CD4-positive, alpha-beta T cell treated with Interleukin-21 for 1 hour (primary cell): Measurements from ENCODE around the gene OSMR.

Experiments used
- DNase-seq: peaks from one replicate; pipeline ENCODE4 v3.0.0-alpha.2; 2020

Gene OSMR

DNA sequence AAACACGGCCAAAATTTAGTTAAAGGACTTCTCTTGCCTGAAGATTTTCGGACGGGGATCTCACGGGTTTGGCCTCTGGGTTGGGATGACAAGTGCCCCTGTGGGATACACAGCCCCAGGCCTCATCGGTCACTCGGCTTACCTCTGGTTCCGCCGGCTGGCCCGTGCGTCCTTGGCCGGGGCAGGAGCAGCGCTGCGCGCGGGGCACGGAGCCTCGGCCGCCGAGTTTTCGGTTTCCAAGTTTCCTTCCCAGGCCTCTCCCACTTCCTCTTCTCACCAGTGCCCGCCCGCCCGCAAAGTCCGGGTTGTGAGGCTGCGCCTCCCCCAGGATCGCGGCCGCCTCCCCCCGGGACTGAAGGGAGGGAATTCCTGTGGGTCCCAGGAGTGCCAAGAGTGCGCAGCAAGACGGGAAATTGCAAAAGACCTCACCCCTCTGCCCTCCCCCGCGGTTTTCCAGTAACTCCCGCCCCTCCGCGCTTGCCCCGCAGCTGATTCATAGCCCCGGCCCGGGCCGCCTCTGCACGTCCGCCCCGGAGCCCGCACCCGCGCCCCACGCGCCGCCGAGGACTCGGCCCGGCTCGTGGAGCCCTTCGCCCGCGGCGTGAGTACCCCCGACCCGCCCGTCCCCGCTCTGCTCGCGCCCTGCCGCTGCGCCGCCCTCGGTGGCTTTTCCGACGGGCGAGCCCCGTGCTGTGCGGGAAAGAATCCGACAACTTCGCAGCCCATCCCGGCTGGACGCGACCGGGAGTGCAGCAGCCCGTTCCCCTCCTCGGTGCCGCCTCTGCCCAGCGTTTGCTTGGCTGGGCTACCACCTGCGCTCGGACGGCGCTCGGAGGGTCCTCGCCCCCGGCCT, at the start of gene OSMR:
Gene OSMR (plus strand): TSS at position 487 of the 853 bp plus-strand sequence. CDS start 23,033 bp downstream, outside the sequence.
- DNase-seq, result no peak

DNA sequence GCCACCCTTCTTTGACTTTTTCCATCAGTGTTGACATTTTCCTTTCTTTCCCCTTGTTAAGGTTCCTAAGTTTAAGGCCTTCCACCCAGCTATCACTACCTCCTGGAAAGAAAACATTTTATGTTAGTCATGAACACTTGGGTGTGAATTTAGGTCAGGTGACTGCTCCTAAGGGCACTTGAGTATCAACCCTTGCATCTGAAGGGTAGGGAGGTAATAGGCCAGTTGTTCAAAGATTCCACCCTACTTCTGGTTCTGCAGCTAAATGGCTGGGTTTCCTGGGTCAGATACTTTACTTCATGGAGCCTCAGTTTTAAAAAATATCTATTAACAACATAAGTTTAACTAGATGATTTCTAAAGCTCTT, 49.1 kb upstream of the OSMR start:
- no peak for DNase-seq

DNA sequence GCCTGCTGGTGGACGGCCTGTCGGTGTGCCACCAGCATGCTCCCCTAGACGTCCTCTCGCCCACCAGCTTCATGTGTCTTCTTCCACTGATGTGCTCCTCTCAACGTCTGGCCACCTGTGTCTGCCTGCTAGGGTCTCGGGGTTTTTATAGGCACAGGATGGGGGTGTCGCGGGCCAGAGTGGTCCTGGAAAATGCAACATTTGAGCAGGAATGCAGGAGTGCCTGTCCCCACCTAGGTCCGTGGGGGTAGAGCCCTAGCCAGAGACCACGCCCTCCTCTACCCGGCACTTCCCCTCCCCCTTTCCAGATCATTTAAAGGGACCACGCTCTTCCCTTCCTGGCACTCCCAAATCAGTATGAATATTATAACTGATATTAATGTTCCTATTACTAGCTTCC, 48.0 kb upstream of the OSMR start:
- DNase-seq, result no peak

DNA sequence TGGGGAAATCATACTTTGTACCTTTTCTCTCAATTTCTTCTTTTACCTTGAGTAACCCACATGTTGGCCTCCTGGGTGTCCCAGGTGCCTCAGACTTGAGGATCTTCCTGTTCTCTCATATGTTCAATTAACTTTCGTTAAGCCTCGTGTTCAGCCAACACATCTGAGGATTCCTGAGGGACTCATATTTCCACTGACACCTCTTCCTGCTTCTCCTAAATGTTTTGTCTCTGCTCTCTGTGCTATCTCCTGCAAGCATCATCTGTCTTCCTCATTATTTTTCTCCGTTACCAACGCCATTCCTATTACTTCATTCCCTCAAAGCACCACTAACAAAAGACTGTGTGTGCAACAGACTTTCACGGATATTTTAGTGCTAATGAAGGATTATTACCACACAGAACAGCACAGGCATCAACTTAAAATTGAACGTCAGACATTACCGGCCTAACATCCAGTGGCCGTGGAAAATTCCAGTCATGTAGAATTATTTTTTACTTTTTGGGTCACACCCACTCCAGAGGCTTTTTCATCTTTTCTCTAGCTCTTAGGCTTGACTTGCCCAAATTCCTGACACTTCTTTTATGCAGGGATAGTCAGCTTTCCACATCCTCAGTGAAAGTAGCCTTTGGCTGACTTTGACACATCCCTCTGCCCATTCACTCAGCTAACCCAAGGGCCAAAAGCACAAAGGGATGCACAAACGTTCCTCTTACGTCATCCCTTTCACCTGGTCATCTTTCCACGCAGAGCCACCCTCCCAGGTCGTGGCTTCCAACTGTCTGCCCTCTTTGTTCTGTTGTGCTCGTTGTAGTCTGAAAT, 46.0 kb upstream of the OSMR start:
- DNase-seq, result no peak

GRCh38 chr5:38800515-38800914, 45.3 kb upstream of the OSMR start:
- DNase-seq, result no peak

DNA sequence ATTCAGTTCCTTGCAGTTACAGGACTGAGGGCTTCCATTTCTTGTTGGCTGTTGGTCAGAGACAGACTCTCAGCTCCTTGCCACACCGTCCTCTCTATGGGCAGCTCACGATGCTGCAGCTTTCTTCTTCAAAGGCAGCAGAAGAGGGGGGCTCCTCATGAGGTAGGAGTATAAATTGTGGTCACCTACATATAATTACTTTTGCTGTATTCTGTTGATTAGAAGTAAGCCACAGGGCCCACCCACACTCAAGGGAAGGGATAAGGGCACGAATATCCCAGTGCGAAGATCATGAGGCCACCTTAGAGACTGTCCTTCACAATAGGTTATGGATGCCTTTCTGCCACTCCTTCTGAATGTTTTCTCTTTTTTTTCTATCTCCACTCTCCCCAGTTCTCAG, 43.7 kb upstream of the OSMR start:
- no peak for DNase-seq

DNA sequence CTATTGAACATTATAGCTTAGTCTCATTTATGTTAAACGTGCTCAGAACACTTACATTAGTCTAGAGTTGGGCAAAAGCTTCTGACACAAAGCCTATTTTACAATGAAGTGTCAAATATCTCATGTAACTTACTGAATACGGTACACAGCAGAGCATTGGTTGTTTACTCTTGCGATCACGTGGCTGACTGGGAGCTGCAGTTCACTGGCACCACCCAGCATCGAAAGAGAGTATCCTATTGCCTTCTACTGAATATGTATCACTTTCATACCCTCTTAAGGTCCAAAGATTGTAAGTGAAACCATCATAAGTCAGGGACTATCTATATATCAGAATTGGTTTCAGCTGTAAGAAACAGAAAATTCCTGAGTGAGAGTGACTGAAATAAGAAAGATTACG, 42.6 kb upstream of the OSMR start:
- DNase-seq, result no peak

GRCh38 chr5:38806775-38807258, 39.0 kb upstream of the OSMR start:
- DNase-seq, result no peak

DNA sequence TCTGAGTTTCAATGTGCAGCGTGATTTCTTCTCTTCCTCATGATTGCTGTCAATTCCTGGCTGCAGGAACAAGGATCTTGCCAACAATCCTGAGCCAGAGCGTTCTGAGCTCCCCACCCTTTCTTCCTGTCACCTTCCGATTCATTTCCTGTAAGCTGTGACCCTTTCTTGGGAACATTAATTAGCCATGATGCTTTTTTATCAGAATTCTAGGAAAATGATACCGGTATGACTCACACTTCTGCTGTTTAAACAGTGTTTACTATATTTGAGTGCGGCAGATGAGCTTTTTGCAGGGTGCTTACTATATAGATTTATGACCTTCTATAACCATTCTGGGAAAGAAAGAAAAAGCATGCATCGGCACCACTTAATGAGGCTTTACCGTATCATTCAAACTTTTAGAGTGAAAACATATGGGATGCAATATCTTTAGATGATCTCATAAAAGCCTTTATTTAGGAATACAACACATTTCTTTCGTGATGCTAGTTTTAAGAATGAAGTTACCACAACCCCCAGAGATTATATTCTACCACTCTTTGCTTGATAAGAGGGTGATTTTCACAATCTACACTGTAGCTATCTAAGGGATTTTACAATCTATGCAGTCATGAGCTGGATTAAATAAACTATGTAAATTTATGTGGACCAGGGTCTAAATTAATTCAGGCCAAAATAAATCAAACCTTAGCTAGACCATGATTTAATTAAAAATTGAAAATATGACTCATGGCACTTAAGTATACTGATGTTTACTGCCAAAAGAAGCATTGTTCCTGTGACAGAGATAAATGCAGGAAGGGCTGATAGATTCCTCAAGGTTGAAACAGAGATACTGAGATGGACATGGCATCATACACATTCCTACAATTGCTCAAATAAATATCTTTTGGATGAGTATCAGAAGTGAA, 38.0 kb upstream of the OSMR start:
- DNase-seq, result no peak

DNA sequence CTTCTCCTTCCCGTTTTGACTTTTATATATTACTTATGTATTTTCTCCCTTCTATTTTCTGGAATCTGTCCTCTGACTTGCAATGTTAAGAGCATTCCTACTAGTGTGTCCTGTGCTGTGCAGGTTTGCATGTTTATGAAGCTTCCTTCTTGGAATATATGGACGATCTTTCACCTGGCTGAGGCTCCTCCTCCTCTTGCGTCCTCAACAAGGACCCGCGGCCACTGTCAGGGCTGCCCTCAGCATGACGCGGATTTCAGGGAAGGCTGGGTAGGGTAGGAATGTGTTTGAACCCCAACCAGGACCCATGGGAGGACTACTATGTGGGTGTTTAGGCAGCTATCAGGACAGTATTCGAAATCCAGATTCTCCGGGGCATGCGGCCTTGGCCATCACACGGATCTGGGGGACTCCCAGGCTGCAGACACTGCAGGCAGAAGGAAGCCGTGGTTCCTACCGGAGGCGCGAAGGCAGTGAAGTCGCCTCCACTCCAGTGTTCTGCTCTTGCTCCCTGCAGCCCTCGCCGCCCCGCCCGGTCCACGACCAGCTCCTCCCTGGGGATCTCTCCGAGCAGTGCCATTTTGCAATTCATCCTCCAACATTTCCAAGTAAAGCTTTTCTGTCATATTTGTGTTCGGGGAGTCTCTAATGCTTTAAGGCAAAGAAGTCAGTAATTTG, 37.0 kb upstream of the OSMR start:
- DNase-seq, result no peak

- DNase-seq, result peak; percentile 29
Observed at GRCh38 chr5:38809388-38810359, 36.1 kb upstream of the OSMR start.

GRCh38 chr5:38814879-38815278, 30.9 kb upstream of the OSMR start:
- no peak for DNase-seq

DNA sequence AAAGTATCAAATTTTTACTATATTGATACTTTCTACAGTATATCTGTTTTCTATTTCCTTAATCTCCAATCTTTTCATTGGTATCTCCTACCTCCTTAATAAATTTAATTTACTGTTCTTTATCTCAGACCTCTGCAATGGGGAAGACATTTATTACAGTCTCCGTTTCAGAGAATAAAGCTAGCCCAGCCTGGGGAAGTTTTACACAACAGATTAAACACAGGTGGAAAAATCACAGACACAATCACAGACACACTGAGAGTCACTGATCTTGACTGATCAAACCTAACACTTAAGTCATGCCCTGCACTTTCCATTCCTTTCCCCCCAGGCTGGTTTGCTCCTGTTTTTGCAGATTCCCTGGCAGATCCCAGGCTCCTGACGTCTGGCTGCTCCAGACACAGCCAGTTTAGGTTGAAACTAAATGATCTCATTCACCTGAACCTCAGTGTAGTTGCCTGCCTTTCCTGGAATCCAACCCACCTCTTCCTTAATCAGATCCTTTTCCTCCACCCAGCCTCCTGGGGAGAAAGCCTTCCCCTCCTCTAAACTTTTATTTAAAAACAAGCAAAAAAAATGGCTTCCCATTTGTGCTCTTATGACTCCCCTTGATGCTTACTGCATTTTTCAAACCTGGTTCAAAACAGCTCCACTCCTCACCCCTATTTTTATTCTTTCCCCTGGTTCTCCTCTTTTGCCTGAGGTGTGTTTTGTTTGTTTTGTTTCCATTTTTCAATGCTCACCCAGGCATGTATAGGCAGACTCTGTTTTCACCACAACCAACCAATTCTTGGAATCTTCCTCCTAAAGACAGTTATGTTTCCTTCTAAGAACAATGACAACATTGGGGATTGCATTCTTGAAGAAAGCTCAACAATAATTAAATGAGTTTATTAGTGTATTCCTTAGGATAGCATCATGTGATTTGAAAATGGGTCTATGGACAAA, 29.5 kb upstream of the OSMR start:
- no peak for DNase-seq

DNA sequence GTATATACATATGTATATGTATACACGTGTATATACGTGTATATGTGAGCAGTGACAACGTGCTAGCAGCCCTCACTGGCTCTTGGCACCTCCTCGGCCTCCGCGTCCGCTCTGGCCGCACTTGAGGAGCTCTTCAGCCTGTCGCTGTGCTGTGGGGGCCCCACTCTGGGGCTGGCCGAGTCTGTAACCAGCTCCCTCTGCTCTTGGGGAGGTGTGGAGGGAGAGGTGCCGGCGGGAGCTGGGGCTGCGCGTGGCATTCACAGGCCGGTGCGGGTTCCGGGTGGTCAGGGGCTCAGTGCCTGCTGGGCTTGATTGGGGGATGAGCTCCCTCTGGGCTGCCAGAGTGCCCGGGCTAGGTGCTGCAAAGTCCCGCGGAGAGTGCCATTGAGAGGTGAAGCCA, 24.1 kb upstream of the OSMR start:
- DNase-seq, result no peak

GRCh38 chr5:38823503-38823902, 22.3 kb upstream of the OSMR start:
- no peak for DNase-seq

DNA sequence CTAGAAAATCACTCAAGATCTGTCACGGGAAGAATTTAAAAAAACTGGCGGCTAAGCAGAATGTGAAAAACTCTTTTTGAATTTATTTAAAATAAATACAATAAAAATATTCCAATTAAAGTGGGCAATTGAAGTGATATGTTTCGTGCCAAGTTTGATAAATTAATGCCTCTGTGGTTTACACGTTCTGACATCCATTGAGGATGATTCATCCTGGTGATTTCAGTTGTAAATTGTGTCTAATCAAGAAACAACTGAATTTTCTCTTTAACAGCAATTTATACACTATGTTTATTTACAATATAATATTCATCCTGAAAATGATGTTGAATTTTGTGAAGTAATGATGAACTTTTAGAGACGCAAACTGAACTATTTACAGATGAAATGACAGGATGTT, 21.0 kb upstream of the OSMR start:
- DNase-seq, result no peak

DNA sequence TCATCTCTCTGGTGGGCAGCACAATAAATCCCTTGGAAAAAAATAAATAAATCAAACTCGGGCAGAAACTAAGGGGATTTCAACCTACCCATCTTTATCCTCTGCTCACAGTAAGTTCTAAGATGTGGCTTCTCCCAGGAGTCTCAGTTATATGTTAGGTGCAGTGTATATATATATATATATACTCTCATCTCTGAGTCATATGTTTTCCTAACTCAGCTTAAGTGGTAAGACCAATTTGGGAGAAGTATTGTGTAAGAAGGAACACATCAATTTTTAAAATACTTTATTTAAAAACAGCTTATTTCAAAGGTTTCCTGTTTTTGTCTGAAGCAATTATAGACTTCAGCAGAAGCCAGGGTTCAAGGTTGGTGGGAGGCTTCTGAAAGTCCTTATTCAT, 20.3 kb upstream of the OSMR start:
- no peak for DNase-seq

DNA sequence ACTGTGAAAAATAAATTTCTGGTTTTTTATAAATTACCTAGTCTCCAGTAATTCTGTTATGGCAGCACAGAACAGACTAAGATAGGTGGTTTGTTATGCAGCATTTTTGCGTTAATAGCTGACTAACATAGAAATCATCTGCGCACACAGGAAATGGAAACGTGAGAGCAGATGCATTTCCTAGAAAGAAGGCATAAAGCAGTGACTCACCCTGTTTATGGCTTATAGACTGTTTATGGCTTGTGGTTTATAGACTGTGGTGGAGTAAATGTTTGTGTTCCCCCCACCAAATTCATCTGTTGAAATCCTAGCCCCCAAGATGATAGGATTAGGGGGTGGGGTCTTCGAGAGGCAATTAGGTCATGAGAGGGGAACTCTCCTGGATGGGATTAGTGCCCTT, 18.3 kb upstream of the OSMR start:
- DNase-seq, result no peak

GRCh38 chr5:38830521-38831051, 15.2 kb upstream of the OSMR start:
- no peak for DNase-seq

DNA sequence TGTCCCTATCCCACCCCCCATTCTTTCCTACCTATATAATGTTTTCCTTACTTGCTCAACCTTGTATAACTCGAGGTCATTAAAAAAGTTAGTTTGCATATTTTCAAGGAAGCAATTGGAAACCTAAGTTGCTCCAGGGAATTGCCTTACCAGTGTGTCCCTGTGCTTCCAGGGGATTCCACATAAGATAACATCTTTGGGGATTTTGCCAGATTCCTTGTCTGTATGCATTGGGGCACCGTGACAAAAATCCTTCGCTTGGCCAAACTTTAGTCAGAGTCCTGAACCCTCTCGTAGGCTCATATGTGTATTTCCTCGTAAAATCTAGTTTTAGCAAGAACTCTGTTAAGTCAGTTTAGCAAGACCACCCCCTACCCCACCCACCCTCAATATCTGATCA, 14.7 kb upstream of the OSMR start:
- no peak for DNase-seq
